Liver (tissue), 3 donors: ENCODE data around the gene NUP43.

Experiments
- CTCF ChIP-seq: fragments of 150-350 bp; IDR thresholded peaks from 2 replicates; pipeline ENCODE4 v1.5.1; 2017; ENCODE audit warnings: improper control_type of control experiment, low read depth, low read length; ENCODE audit not compliant: missing input control
- GABPA ChIP-seq, 2 donors: IDR thresholded peaks in 1 of 2; conservative IDR thresholded peaks in 1 of 2; 2 replicates each; pipeline ENCODE4 v1.6.1; 2016; ENCODE audit warnings: antibody characterized with exemption in 2 of 2, mild to moderate bottlenecking in 1 of 2, moderate library complexity in 1 of 2
- REST ChIP-seq: IDR thresholded peaks from 2 replicates; pipeline ENCODE4 v1.6.1; 2016; ENCODE audit warnings: antibody characterized with exemption, mild to moderate bottlenecking
- SP1 ChIP-seq: IDR thresholded peaks from 2 replicates; pipeline ENCODE4 v1.6.1; 2018; ENCODE audit warnings: antibody characterized with exemption, mild to moderate bottlenecking
- donor health status: healthy.
- donor health status: healthy.

GRCh38 chr6:149761438-149761837 is 15.1 kb upstream of the NUP43 start:
- TF ChIP-seq REST, result no peak
- no peak for TF ChIP-seq CTCF
- TF ChIP-seq GABPA (IDR thresholded peaks at IDR 0.05 in 1 of 2, conservative IDR thresholded peaks at IDR 0.05 in 1 of 2), result no peak
- TF ChIP-seq SP1, result no peak
